Adrenal gland (tissue), 5 donors: ENCODE measurements around the gene SPECC1L.

ENCODE experiments used
- CTCF ChIP-seq, 6 experiments: fragments of 450-650 bp in 4 of 6; fragments of 200-600 bp in 2 of 6; sonication (generic) in 1 of 6; IDR thresholded peaks; 1 replicate in 5 of 6; 2 replicates in 1 of 6; pipeline versions ENCODE4 v1.5.1 to v1.8.0; 2016 to 2021; ENCODE audit warnings: antibody characterized with exemption in 6 of 6, mild to moderate bottlenecking in 2 of 6, moderate library complexity in 1 of 6
- POLR2A ChIP-seq, 2 donors: fragments of 450-650 bp; IDR thresholded peaks; one replicate each; pipeline ENCODE4 v1.6.1; 2017; ENCODE audit warnings: antibody characterized with exemption in 2 of 2, mild to moderate bottlenecking in 2 of 2, moderate library complexity in 1 of 2
- donor health status: DM: no; HTN: no; CAD: no.

- TF ChIP-seq CTCF (IDR thresholded peaks at IDR 0.05) (no peak), POLR2A (IDR thresholded peaks at IDR 0.05) (no peak)
Measured at GRCh38 chr22:24391836-24392217, 121.2 kb downstream of the SPECC1L start.
